GM12864 (cell line): ENCODE results near the gene PRKAR2B.
"Not testable (repeated sequence)": the region's sequence is repeated elsewhere in the genome, so short reads cannot be mapped to it uniquely, and the experiment has no call there.

Experiments used
- DNase-seq: peaks from one replicate; pipeline ENCODE4 v3.0.0-alpha.2; 2011; ENCODE audit warnings: low read depth
- H3K4me3 ChIP-seq: 2 replicates; pipeline ENCODE4 v1.5.1; 2011; ENCODE audit warnings: mild to moderate bottlenecking, low read depth, low read length, control low read depth
- CTCF ChIP-seq: IDR thresholded peaks from 2 replicates; pipeline ENCODE4 v1.5.1; 2011; ENCODE audit warnings: low read depth, mild to moderate bottlenecking, moderate library complexity, low read length, control low read depth, inconsistent platforms; ENCODE audit errors: missing control alignments

Gene PRKAR2B

GRCh38 chr7:107048783-107049418 lies 4.4 kb downstream of the PRKAR2B start:
- DNase-seq = no peak
- TF ChIP-seq CTCF = no peak
- no peak overlapping the region for H3K4me3 ChIP-seq

- DNase-seq = no peak
- no peak overlapping the region for H3K4me3 ChIP-seq
- TF ChIP-seq CTCF = no peak
These were observed 5.0 kb downstream of the PRKAR2B start for GRCh38 chr7:107049480-107049879.

GRCh38 chr7:107049971-107050532 lies 5.5 kb downstream of the PRKAR2B start:
- no peak for TF ChIP-seq CTCF
- H3K4me3 ChIP-seq = no peak overlapping the region
- DNase-seq = no peak

- no peak overlapping the region for H3K4me3 ChIP-seq
- TF ChIP-seq CTCF = no peak
- no peak for DNase-seq
These were observed 6.9 kb downstream of the PRKAR2B start for GRCh38 chr7:107051376-107051775.

GRCh38 chr7:107054965-107055364 lies 10.5 kb downstream of the PRKAR2B start:
- DNase-seq, H3K4me3 ChIP-seq: not testable (repeated sequence)

- not testable (repeated sequence) for H3K4me3 ChIP-seq, DNase-seq
These were observed 11.6 kb downstream of the PRKAR2B start for GRCh38 chr7:107056058-107056457.

GRCh38 chr7:107056728-107057473 lies 12.4 kb downstream of the PRKAR2B start:
- DNase-seq = no peak
- no peak overlapping the region for H3K4me3 ChIP-seq
- no peak for TF ChIP-seq CTCF

- H3K4me3 ChIP-seq = no peak overlapping the region
- no peak for DNase-seq
- no peak for TF ChIP-seq CTCF
These were observed 12.9 kb downstream of the PRKAR2B start for GRCh38 chr7:107057474-107057833.
